H9 (cell line): ENCODE results near the gene RC3H1. TPM values are rescaled to one million over a fixed set of nuclear protein-coding genes. Genes with fewer than 3 reads are reported as not detected.

Source experiments
- DNase-seq: peaks from one replicate; pipeline ENCODE4 v3.0.0-alpha.2; 2017
- H2AFZ ChIP-seq: one replicate; pipeline ENCODE4 v1.6.1; 2013; ENCODE audit warnings: mild to moderate bottlenecking, low read length, control low read depth, moderate library complexity
- H2AK5ac ChIP-seq: 2 replicates; pipeline ENCODE4 v1.6.1; 2013; ENCODE audit warnings: low read length, control low read depth, mixed read lengths; ENCODE audit not compliant: insufficient read length
- H2BK120ac ChIP-seq: one replicate; pipeline ENCODE4 v1.6.1; 2013; ENCODE audit warnings: low read depth, mild to moderate bottlenecking, low read length, control low read depth, inconsistent platforms; ENCODE audit not compliant: poor library complexity, severe bottlenecking
- H2BK12ac ChIP-seq: 2 replicates; pipeline ENCODE4 v1.6.1; 2013; ENCODE audit warnings: low read length, control low read depth, mixed read lengths, low read depth; ENCODE audit not compliant: insufficient read length
- H2BK15ac ChIP-seq: 2 replicates; pipeline ENCODE4 v1.6.1; 2013; ENCODE audit warnings: low read depth, low read length, control low read depth
- H2BK20ac ChIP-seq: one replicate; pipeline ENCODE4 v1.6.1; 2013; ENCODE audit warnings: low read depth, mild to moderate bottlenecking, low read length, control low read depth, inconsistent platforms; ENCODE audit not compliant: poor library complexity, severe bottlenecking
- H2BK5ac ChIP-seq: 2 replicates; pipeline ENCODE4 v1.6.1; 2013; ENCODE audit warnings: low read length, control low read depth, mixed read lengths; ENCODE audit not compliant: insufficient read length
- H3K14ac ChIP-seq: 2 replicates; pipeline ENCODE4 v1.6.1; 2013; ENCODE audit warnings: low read length, control low read depth; ENCODE audit not compliant: insufficient read depth
- H3K18ac ChIP-seq: 2 replicates; pipeline ENCODE4 v1.6.1; 2013; ENCODE audit warnings: low read depth, mild to moderate bottlenecking, mixed read lengths, low read length, control low read depth; ENCODE audit not compliant: insufficient read length
- H3K23ac ChIP-seq: 2 replicates; pipeline ENCODE4 v1.6.1; 2013; ENCODE audit warnings: low read length, control low read depth, mixed read lengths, low read depth; ENCODE audit not compliant: insufficient read length
- H3K23me2 ChIP-seq: 2 replicates; pipeline ENCODE4 v1.6.1; 2013; ENCODE audit warnings: low read depth, mild to moderate bottlenecking, mixed read lengths, low read length, control low read depth; ENCODE audit not compliant: insufficient read length, poor library complexity, severe bottlenecking
- H3K27ac ChIP-seq: 2 replicates; pipeline ENCODE4 v1.5.1; 2013; ENCODE audit warnings: low read length, control low read depth, mixed read lengths, low read depth; ENCODE audit not compliant: insufficient read length
- H3K27me3 ChIP-seq: 2 replicates; pipeline ENCODE4 v1.6.1; 2013; ENCODE audit warnings: low read length, control low read depth, inconsistent platforms; ENCODE audit not compliant: insufficient read depth
- H3K4ac ChIP-seq: 2 replicates; pipeline ENCODE4 v1.6.1; 2013; ENCODE audit warnings: low read depth, mild to moderate bottlenecking, control low read depth, inconsistent platforms, low read length, moderate library complexity
- H3K4me1 ChIP-seq: 2 replicates; pipeline ENCODE4 v1.6.1; 2013; ENCODE audit warnings: low read length, control low read depth, inconsistent platforms; ENCODE audit not compliant: insufficient read depth
- H3K4me2 ChIP-seq: 2 replicates; pipeline ENCODE4 v1.6.1; 2013; ENCODE audit warnings: low read length, control low read depth, mixed read lengths; ENCODE audit not compliant: insufficient read length, insufficient read depth
- H3K56ac ChIP-seq: 2 replicates; pipeline ENCODE4 v1.6.1; 2013; ENCODE audit warnings: low read depth, mild to moderate bottlenecking, mixed read lengths, low read length, control low read depth; ENCODE audit not compliant: insufficient read length
- H3K79me1 ChIP-seq: 2 replicates; pipeline ENCODE4 v1.6.1; 2013; ENCODE audit warnings: low read depth, mild to moderate bottlenecking, moderate library complexity, low read length, control low read depth, inconsistent platforms; ENCODE audit not compliant: insufficient read depth, poor library complexity, severe bottlenecking
- H3K79me2 ChIP-seq: 2 replicates; pipeline ENCODE4 v1.6.1; 2013; ENCODE audit warnings: low read length, control low read depth, inconsistent platforms; ENCODE audit not compliant: insufficient read depth
- H3K9ac ChIP-seq: 2 replicates; pipeline ENCODE4 v1.6.1; 2013; ENCODE audit warnings: low read length, control low read depth, mixed read lengths; ENCODE audit not compliant: insufficient read length; ENCODE audit errors: extremely low read depth
- H3K9me3 ChIP-seq: one replicate; pipeline ENCODE4 v1.6.1; 2013; ENCODE audit warnings: low read depth, low read length, inconsistent platforms; ENCODE audit not compliant: control insufficient read depth
- H3T11ph ChIP-seq: one replicate; pipeline ENCODE4 v1.6.1; 2013; ENCODE audit warnings: mild to moderate bottlenecking, low read length, control low read depth, inconsistent platforms
- H4K20me1 ChIP-seq: one replicate; pipeline ENCODE4 v1.6.1; 2013; ENCODE audit not compliant: control insufficient read depth, insufficient read length, insufficient read depth
- H4K5ac ChIP-seq: 2 replicates; pipeline ENCODE4 v1.6.1; 2013; ENCODE audit warnings: low read depth, mild to moderate bottlenecking, mixed read lengths, low read length, control low read depth; ENCODE audit not compliant: insufficient read length
- H4K8ac ChIP-seq: replicated peaks from 2 replicates; pipeline ENCODE4 v1.6.1; 2013; ENCODE audit warnings: low read length, control low read depth, mixed read lengths, low read depth; ENCODE audit not compliant: insufficient read length
- H4K91ac ChIP-seq: 2 replicates; pipeline ENCODE4 v1.6.1; 2013; ENCODE audit warnings: low read depth, mild to moderate bottlenecking, moderate library complexity, mixed read lengths, low read length, control low read depth; ENCODE audit not compliant: insufficient read length
- H3K27ac Mint-ChIP-seq, 3 experiments: 2 replicates in 2 of 3; 3 replicates in 1 of 3; pipeline ENCODE4 v1.8.0; 2020 to 2021; ENCODE audit warnings: mixed read lengths in 3 of 3, mild to moderate bottlenecking in 1 of 3, moderate library complexity in 1 of 3
- H3K27me3 Mint-ChIP-seq: 2 replicates; pipeline ENCODE4 v1.8.0; 2021; ENCODE audit warnings: low read depth, mild to moderate bottlenecking, moderate library complexity, mixed read lengths
- H3K36me3 Mint-ChIP-seq, 3 experiments: 2 replicates in 2 of 3; 3 replicates in 1 of 3; pipeline ENCODE4 v1.8.0; 2020 to 2021; ENCODE audit warnings: low read depth in 3 of 3, mixed read lengths in 3 of 3; ENCODE audit not compliant: insufficient read depth in 1 of 3
- H3K4me1 Mint-ChIP-seq, 2 experiments: 2 replicates each; pipeline ENCODE4 v1.8.0; 2020; ENCODE audit warnings: mixed read lengths in 2 of 2
- H3K4me3 Mint-ChIP-seq, 2 experiments: 2 replicates in 1 of 2; 3 replicates in 1 of 2; pipeline ENCODE4 v1.8.0; 2020 to 2021; ENCODE audit warnings: mild to moderate bottlenecking in 2 of 2, mixed read lengths in 2 of 2, moderate library complexity in 1 of 2
- H3K9me3 Mint-ChIP-seq, 2 experiments: 2 replicates in 1 of 2; 3 replicates in 1 of 2; pipeline ENCODE4 v1.8.0; 2020; ENCODE audit warnings: mild to moderate bottlenecking in 2 of 2, mixed read lengths in 2 of 2, moderate library complexity in 1 of 2
- WGBS: extraction: QIAGEN DNeasy Blood & Tissue Kit; methylation state at CpG from one replicate; pipeline ENCODE4 v1.1.7; 2013; ENCODE audit warnings: missing lambda C conversion rate, low lambda C conversion rate, mixed read lengths; ENCODE audit not compliant: insufficient read length; ENCODE audit errors: extremely low coverage; 5-methylcytosine and 5-hydroxymethylcytosine counted together
- total RNA-seq: library from RNA; stranded (reverse); gene quantifications from 2 replicates; pipeline ENCODE4 v1.2.1, GENCODE V29; 2021
- TF ChIP-seq, protein P1 (sequence below): fragments of 200-600 bp; sonication (generic); conservative IDR thresholded peaks from 3 replicates; pipeline ENCODE4 v1.8.0; 2021; ENCODE audit warnings: antibody characterized with exemption, mild to moderate bottlenecking

Gene RC3H1
- total RNA-seq, 1 experiment from 2014 or later, result 36.1 TPM

DNA sequence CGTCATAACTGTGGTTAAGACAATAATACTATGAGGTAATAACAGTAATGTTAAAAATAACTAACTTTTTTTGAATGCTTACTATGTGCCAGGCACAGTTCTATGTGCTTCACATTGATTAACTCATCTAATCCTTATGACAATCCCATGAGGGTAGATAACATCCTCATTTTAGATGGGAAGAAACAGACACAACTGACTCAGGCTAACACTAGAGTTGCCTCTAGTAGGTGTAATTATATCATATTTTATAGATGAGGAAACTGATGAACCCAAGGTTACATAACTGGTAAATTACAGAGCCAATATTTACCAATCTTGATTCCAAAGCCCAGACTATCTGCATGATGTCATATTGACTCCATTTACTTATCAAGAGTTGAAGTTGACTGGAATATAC lies 128.5 kb downstream of the RC3H1 start:
- Mint-ChIP-seq H3K27me3 (no peaks in the 10 kb centered on the region), H3K27ac (no peak overlapping the region), H3K4me3 (no peak overlapping the region), H3K36me3 (peaks cover 0 to 4% (median 0%) of the 10 kb centered on the region in 3 experiments; a peak in 1 of 7 replicates), H3K9me3 (no peaks in the 10 kb centered on the region), H3K4me1 (peaks cover 7 to 10% of the 10 kb centered on the region in 2 experiments)
- no peak overlapping the region for H3K18ac ChIP-seq
- no peak overlapping the region for H2BK15ac ChIP-seq
- H3K79me2 ChIP-seq, result no peaks in the 10 kb centered on the region; the same call in 1 of the 2 replicates
- no CpG with 5 or more reads among the region's 1 CpG for WGBS
- H4K8ac ChIP-seq, result no peak overlapping the region
- no peak overlapping the region for H4K91ac ChIP-seq
- H3K4me1 ChIP-seq, result 0 out of 2 replicates have a peak, but pooled peaks cover 3% of the 10 kb centered on the region
- H4K20me1 ChIP-seq, result no peaks in the 10 kb centered on the region
- no peaks in the 10 kb centered on the region for H3K9me3 ChIP-seq
- H2BK120ac ChIP-seq, result no peak overlapping the region
- no peak overlapping the region for H3K27ac ChIP-seq
- H3K4ac ChIP-seq, result no peak overlapping the region
- no peak overlapping the region for H3K56ac ChIP-seq
- no peak overlapping the region for H3K23ac ChIP-seq
- H2BK5ac ChIP-seq, result no peak overlapping the region
- no peak overlapping the region for H2AFZ ChIP-seq
- no peak overlapping the region for H3K4me2 ChIP-seq
- H3K9ac ChIP-seq, result no peak overlapping the region
- no peaks in the 10 kb centered on the region for H3K23me2 ChIP-seq
- H3K14ac ChIP-seq, result no peak overlapping the region
- no peak overlapping the region for H2BK20ac ChIP-seq
- no peaks in the 10 kb centered on the region for H3K79me1 ChIP-seq
- H3K27me3 ChIP-seq, result no peaks in the 10 kb centered on the region
- no peak for DNase-seq
- H2BK12ac ChIP-seq, result no peak overlapping the region
- no peak overlapping the region for H2AK5ac ChIP-seq
- no peak overlapping the region for H3T11ph ChIP-seq
- H4K5ac ChIP-seq, result no peak overlapping the region
- TF ChIP-seq, protein P1, sequence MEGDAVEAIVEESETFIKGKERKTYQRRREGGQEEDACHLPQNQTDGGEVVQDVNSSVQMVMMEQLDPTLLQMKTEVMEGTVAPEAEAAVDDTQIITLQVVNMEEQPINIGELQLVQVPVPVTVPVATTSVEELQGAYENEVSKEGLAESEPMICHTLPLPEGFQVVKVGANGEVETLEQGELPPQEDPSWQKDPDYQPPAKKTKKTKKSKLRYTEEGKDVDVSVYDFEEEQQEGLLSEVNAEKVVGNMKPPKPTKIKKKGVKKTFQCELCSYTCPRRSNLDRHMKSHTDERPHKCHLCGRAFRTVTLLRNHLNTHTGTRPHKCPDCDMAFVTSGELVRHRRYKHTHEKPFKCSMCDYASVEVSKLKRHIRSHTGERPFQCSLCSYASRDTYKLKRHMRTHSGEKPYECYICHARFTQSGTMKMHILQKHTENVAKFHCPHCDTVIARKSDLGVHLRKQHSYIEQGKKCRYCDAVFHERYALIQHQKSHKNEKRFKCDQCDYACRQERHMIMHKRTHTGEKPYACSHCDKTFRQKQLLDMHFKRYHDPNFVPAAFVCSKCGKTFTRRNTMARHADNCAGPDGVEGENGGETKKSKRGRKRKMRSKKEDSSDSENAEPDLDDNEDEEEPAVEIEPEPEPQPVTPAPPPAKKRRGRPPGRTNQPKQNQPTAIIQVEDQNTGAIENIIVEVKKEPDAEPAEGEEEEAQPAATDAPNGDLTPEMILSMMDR, result no peak
